Measurements from ENCODE around the gene SCN1B.

Gene SCN1B

GRCh38 chr19:35056513-35057063 is 26.3 kb downstream of the SCN1B start:
- ATAC-seq (ENCODE audit: insufficient read depth, low read depth) (no peak), DNase-seq (no peak)
- Histone ChIP-seq H3K9ac (ENCODE audit: low read depth, low read length) (no peak overlapping the region), H3K27ac (ENCODE audit: low read length) (no peak overlapping the region), H3K9me3 (ENCODE audit: insufficient read depth, low read length, severe bottlenecking) (no peaks in the 10 kb centered on the region), H4K20me1 (ENCODE audit: insufficient read depth, low read length) (no peaks in the 10 kb centered on the region), H3K27me3 (ENCODE audit: insufficient read depth, low read length, poor library complexity) (peaks cover 22% of the 10 kb centered on the region), H2AFZ (ENCODE audit: low read depth, low read length) (no peak overlapping the region), H3K4me2 (ENCODE audit: insufficient read depth, low read length) (no peak overlapping the region), H3K4me1 (ENCODE audit: insufficient read depth, low read length) (no peaks in the 10 kb centered on the region), H3K36me3 (ENCODE audit: insufficient read depth, low read length) (no peaks in the 10 kb centered on the region), H3K4me3 (ENCODE audit: low read depth in 1 of 2, low read length in 2 of 2) (no peak overlapping the region), H3K79me2 (ENCODE audit: insufficient read depth, low read length) (no peaks in the 10 kb centered on the region)
- TF ChIP-seq CTCF (IDR thresholded peaks at IDR 0.05; ENCODE audit: borderline replicate concordance, extremely low read depth, low read length, poor library complexity, severe bottlenecking) (no peak), EZH2 (IDR thresholded peaks at IDR 0.05; ENCODE audit: borderline replicate concordance, low read depth, low read length, severe bottlenecking) (no peak)

DNA sequence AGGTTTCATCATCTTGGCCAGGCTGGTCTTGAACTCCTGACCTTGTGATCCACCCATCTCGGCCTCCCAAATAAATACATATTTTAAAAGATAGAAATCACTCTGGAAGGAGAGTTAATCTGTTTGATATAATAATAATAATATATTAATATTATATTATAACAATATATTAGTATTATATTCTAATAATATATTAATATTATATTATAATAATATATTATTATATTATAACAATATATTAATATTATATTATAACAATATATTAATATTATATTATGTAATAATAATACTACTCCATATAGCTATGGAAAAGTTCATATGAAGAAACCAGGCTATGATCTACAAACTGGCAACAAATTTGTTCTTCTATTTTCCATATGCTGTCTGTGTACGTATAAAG is 28.1 kb downstream of the SCN1B start:
- Histone ChIP-seq H3K36me3 (ENCODE audit: insufficient read depth, low read length) (no peaks in the 10 kb centered on the region), H3K4me2 (ENCODE audit: insufficient read depth, low read length) (no peak overlapping the region), H3K27ac (ENCODE audit: low read length) (no peak overlapping the region), H3K9me3 (ENCODE audit: insufficient read depth, low read length, severe bottlenecking) (no peaks in the 10 kb centered on the region), H3K27me3 (ENCODE audit: insufficient read depth, low read length, poor library complexity) (peaks cover 22% of the 10 kb centered on the region), H3K4me3 (ENCODE audit: low read depth in 1 of 2, low read length in 2 of 2) (no peak overlapping the region), H4K20me1 (ENCODE audit: insufficient read depth, low read length) (no peaks in the 10 kb centered on the region), H2AFZ (ENCODE audit: low read depth, low read length) (no peak overlapping the region), H3K79me2 (ENCODE audit: insufficient read depth, low read length) (no peaks in the 10 kb centered on the region), H3K9ac (ENCODE audit: low read depth, low read length) (no peak overlapping the region), H3K4me1 (ENCODE audit: insufficient read depth, low read length) (no peaks in the 10 kb centered on the region)
- no peak for DNase-seq
- ATAC-seq (ENCODE audit: insufficient read depth, low read depth) = no peak
- no peak for TF ChIP-seq CTCF (IDR thresholded peaks at IDR 0.05; ENCODE audit: borderline replicate concordance, extremely low read depth, low read length, poor library complexity, severe bottlenecking)
- no peak for TF ChIP-seq EZH2 (IDR thresholded peaks at IDR 0.05; ENCODE audit: borderline replicate concordance, low read depth, low read length, severe bottlenecking)

GRCh38 chr19:35059006-35059798 is 28.9 kb downstream of the SCN1B start:
- Histone ChIP-seq H3K27me3 (ENCODE audit: insufficient read depth, low read length, poor library complexity) (peaks cover 22% of the 10 kb centered on the region), H3K4me2 (ENCODE audit: insufficient read depth, low read length) (no peak overlapping the region), H3K4me3 (ENCODE audit: low read depth in 1 of 2, low read length in 2 of 2) (no peak overlapping the region), H3K9ac (ENCODE audit: low read depth, low read length) (no peak overlapping the region), H3K9me3 (ENCODE audit: insufficient read depth, low read length, severe bottlenecking) (no peaks in the 10 kb centered on the region), H3K27ac (ENCODE audit: low read length) (no peak overlapping the region), H2AFZ (ENCODE audit: low read depth, low read length) (no peak overlapping the region), H4K20me1 (ENCODE audit: insufficient read depth, low read length) (no peaks in the 10 kb centered on the region), H3K4me1 (ENCODE audit: insufficient read depth, low read length) (no peaks in the 10 kb centered on the region), H3K79me2 (ENCODE audit: insufficient read depth, low read length) (no peaks in the 10 kb centered on the region), H3K36me3 (ENCODE audit: insufficient read depth, low read length) (no peaks in the 10 kb centered on the region)
- DNase-seq (no peak), ATAC-seq (ENCODE audit: insufficient read depth, low read depth) (no peak)
- no peak for TF ChIP-seq EZH2 (IDR thresholded peaks at IDR 0.05; ENCODE audit: borderline replicate concordance, low read depth, low read length, severe bottlenecking)
- TF ChIP-seq CTCF (IDR thresholded peaks at IDR 0.05; ENCODE audit: borderline replicate concordance, extremely low read depth, low read length, poor library complexity, severe bottlenecking) = no peak

Data from DND-41 (cell line).